Left kidney (tissue), 8 donors: ENCODE data around the gene CWC15. TPM values are rescaled to one million over a fixed set of nuclear protein-coding genes. Genes with fewer than 3 reads are reported as not detected.
"Not testable (repeated sequence)": the region's sequence is repeated elsewhere in the genome, so short reads cannot be mapped to it uniquely, and the experiment has no call there.

Source experiments
- DNase-seq: peaks from one replicate; pipeline ENCODE4 v3.0.0-alpha.2; 2013
- long read RNA-seq, 8 donors: transcript quantifications; one replicate each; lab custom pipeline, GENCODE V29; 2026
- polyA plus RNA-seq: library from polyadenylated mRNA; unstranded; fragments of 120-200 nt; gene quantifications from one replicate; pipeline ENCODE4 v1.2.1, GENCODE V29; 2013; ENCODE audit not compliant: insufficient read length

The CWC15 gene
- 114 TPM for polyA plus RNA-seq
- long read RNA-seq, donor 1, transcript CWC15-205 (3 exons, 559 nt), result minor isoform, 5 of 89 reads
- long read RNA-seq, donor 1, transcript CWC15-202 (4 exons, 905 nt), result minor isoform, 6 of 89 reads
- long read RNA-seq, donor 1, transcript CWC15-201 (7 exons, 1,576 nt), result major isoform, 40 of 89 reads
- long read RNA-seq, donor 1, partial matches to known transcripts, result 36 of 89 reads
- long read RNA-seq, donor 1, other reads (novel, unspliced or antisense), result 0 of 89 reads
- long read RNA-seq, donor 2, transcript CWC15-201 (7 exons, 1,576 nt), result major isoform, 35 of 67 reads
- long read RNA-seq, donor 2, transcript CWC15-202 (4 exons, 905 nt), result minor isoform, 6 of 67 reads
- long read RNA-seq, donor 2, transcript CWC15-205 (3 exons, 559 nt), result minor isoform, 6 of 67 reads
- long read RNA-seq, donor 2, partial matches to known transcripts, result 19 of 67 reads
- long read RNA-seq, donor 2, other reads (novel, unspliced or antisense), result 0 of 67 reads
- long read RNA-seq, donor 3, transcript CWC15-202 (4 exons, 905 nt), result minor isoform, 5 of 63 reads
- long read RNA-seq, donor 3, transcript CWC15-201 (7 exons, 1,576 nt), result major isoform, 32 of 63 reads
- long read RNA-seq, donor 3, partial matches to known transcripts, result 24 of 63 reads
- long read RNA-seq, donor 3, other reads (novel, unspliced or antisense), result 0 of 63 reads
- long read RNA-seq, donor 4, partial matches to known transcripts, result 0 of 6 reads
- long read RNA-seq, donor 4, other reads (novel, unspliced or antisense), result 0 of 6 reads
- long read RNA-seq, donor 5, transcript CWC15-201 (7 exons, 1,576 nt), result major isoform, 94 of 157 reads
- long read RNA-seq, donor 5, transcript CWC15-202 (4 exons, 905 nt), result minor isoform, 8 of 157 reads
- long read RNA-seq, donor 5, transcript CWC15-205 (3 exons, 559 nt), result minor isoform, 15 of 157 reads
- long read RNA-seq, donor 5, partial matches to known transcripts, result 38 of 157 reads
- long read RNA-seq, donor 5, other reads (novel, unspliced or antisense), result 0 of 157 reads
- long read RNA-seq, donor 6, transcript CWC15-205 (3 exons, 559 nt), result minor isoform, 7 of 100 reads
- long read RNA-seq, donor 6, transcript CWC15-201 (7 exons, 1,576 nt), result major isoform, 55 of 100 reads
- long read RNA-seq, donor 6, transcript CWC15-202 (4 exons, 905 nt), result minor isoform, 8 of 100 reads
- long read RNA-seq, donor 6, partial matches to known transcripts, result 30 of 100 reads
- long read RNA-seq, donor 6, other reads (novel, unspliced or antisense), result 0 of 100 reads
- long read RNA-seq, donor 7, transcript CWC15-202 (4 exons, 905 nt), result minor isoform, 5 of 133 reads
- long read RNA-seq, donor 7, transcript CWC15-205 (3 exons, 559 nt), result minor isoform, 6 of 133 reads
- long read RNA-seq, donor 7, transcript CWC15-201 (7 exons, 1,576 nt), result major isoform, 54 of 133 reads
- long read RNA-seq, donor 7, partial matches to known transcripts, result 65 of 133 reads
- long read RNA-seq, donor 7, other reads (novel, unspliced or antisense), result 0 of 133 reads
- long read RNA-seq, donor 8, transcript CWC15-201 (7 exons, 1,576 nt), result major isoform, 14 of 29 reads
- long read RNA-seq, donor 8, partial matches to known transcripts, result 9 of 29 reads
- long read RNA-seq, donor 8, other reads (novel, unspliced or antisense), result 0 of 29 reads

DNA sequence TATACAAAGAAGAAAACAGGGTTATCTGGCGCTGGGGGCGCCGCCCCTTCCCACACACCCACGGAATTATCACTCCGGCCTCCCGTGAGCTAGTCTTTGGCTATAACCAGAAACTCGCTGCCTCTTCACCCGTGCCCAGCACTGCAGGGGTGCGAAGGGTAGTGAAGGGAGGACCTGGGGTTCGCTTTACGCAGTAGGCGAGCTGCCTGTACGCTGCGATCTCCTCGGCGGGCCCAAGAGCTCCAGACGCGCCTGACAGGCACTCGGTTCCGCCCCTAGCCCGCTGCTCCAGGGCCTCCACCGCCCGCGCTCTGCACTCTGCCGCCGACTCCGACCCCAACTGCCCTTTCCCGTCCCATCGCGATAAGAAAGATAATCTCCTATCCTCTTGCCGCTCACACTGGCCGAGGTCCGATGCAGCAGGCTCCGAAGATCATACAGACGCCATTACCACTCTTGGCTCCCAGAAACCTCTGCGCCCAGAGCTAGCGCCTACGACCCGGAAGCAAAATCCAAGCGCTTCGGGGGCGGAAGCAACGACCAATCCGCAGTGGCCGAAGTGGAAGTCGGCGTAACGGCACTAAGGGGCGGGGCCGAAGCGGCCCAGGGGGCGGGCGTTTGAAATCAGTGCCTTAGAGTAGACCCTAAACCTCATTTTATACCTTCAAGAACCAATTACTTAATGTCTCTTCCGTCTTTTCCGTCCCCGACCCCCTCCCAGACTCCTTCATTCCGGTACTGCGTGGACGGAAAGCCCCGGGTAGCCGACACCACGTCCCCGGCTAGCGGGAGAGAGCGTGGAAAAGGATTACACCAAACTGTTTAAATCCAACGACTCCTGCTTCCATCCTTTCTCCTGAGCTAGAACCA, at the start of gene CWC15, which contains the start of gene KDM4D:
Gene CWC15, minus strand, starts transcription at position 458 of the 870 bp plus-strand sequence. CDS start 1,371 bp downstream, outside the sequence.
Gene KDM4D, plus strand, starts transcription at position 611 of the 870 bp plus-strand sequence. CDS start 23,664 bp downstream, outside the sequence.
- DNase-seq, result peak; percentile 96

DNA sequence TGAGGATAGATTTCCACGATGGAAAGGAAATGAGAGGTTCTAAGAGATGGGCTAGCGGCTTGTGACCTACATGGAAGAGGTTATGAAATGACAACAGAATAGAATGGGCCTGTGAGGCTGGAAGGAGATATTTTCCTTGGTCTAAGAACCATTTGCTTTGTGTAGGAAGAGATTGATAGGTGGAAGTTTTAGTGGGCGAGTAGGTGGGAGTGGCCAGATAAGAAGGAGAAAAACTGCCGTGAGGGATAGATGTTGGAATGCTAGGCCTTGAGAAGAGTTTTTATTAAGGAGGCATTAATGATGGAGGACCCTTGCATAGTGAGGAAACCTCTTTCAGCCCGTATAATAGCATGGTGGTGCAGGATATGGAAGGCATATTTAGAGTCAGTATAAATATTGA, 48.1 kb upstream of the CWC15 start:
- not testable (repeated sequence) for DNase-seq

DNA sequence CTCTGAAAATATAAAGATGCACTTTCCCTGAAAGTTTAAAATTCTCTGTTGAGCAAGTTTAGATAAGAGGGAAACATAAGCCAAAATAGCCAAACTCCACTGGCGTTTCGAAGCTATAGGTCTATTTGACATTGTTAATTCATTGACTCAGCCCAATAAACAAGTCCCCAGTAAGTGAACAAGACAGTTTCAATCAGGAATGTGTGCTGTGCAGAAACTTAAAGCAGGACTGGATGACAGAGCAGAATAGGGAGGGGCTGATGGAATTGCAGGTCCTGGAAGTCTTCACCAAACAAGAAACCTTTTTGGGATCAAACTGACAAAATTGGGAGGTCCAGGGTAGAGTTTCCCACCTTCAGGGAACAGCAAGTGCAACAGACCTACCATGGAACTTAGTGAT, 42.8 kb upstream of the CWC15 start:
- DNase-seq, result no peak

DNA sequence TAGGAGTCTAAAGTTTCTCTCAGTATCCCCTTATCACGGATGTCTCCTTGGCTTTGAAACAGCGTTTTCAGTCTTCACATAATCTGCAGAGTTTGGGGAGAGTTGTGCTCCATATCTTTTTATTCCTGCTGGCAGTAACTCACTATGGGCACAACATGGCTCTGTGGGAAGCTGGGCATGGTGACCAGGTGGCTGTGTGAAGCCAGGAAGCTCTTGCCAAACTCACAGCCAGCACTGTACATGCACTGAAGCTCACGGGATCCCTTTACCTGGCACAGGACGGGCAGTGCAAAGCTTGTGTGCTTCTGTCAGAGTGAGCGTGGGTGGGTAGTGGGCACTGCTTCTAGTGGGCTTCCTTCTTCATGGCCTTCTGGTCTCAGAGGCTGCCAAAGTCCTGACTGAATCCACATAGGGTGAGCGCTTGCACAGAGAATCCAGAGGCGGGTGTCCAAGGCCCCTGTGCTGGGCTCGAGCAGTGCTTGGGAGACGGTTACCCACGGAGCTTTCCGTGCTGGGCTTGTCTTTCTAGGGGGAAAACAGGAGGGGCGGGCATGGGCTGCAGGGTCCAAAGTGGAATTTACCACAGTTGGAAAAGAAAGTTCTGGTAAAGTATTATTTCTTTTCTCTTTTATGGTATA, 40.9 kb upstream of the CWC15 start:
- DNase-seq, result no peak

DNA sequence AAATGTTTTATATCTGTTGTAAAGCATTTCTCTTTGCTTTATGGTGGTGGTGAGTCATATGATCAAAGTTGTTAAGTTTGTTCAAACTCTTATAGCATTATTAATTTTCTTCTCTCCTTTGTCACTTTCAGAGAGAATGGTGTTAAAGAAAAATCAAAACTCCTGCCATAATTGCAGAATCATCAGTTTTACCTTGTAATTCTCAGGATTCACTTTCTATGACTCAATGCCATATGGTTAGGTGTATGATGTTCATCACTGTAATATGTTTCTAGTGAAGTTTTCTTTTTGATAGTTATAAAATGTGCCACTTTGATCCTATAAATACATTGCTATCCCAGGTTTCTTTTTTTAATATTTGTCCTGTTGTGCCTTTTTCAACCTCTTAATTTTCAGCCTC, 38.0 kb upstream of the CWC15 start:
- no peak for DNase-seq

GRCh38 chr11:95005642-95006041, 32.3 kb upstream of the CWC15 start:
- no peak for DNase-seq

- DNase-seq, result no peak
These were observed 30.4 kb upstream of the CWC15 start for GRCh38 chr11:95003716-95004115.

GRCh38 chr11:94998285-94998684, 24.9 kb upstream of the CWC15 start:
- no peak for DNase-seq

- no peak for DNase-seq
These were observed 24.1 kb upstream of the CWC15 start for GRCh38 chr11:94997437-94997836.

DNA sequence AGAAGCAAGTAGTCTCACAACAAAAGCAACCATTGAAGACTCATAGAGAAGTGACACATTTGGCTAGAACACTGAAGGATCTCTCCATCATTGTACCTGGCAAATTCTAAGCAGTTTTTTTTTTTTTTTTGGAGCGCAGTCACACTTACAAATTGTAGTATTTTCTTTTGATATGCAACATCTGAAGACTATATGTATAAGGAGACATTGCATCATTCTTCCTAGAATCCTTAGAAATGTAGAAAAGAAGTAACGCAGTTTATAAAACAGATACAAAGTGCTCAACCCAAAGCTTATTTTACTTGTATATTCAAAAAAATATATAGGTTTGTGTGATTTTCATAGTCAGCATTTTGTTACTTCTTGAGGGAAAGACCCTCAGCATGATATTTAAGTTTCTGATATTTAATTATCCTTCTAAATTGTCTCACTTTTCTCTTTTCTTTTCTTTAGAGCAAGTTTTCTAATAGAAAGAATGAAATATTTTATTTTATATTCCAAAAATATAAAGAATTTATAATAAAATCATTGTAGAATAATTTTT, 20.1 kb upstream of the CWC15 start:
- no peak for DNase-seq

DNA sequence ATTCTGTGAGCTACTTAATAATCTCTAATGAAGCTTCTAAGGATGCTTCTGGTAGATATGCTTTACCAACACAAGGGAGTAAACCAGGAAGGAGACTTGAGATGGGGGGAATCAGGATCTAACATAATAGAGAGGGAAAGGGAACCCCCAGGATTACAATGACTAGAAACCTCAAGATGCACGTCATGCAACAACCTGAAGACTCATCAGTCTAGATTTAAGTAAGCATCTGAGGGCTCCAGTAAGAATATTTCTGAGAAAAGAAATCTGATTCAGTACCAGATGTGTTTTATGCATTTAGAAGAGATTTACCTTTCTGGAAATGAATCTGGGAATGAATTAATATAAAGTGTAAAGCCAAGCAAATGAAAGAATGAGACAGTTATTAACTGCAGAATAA, 15.4 kb upstream of the CWC15 start:
- DNase-seq, result no peak

GRCh38 chr11:94987378-94987777, 14.0 kb upstream of the CWC15 start:
- DNase-seq, result no peak

GRCh38 chr11:94975599-94975998, 2.2 kb upstream of the CWC15 start:
- DNase-seq, result no peak

GRCh38 chr11:94974178-94974577, 822 bp upstream of the CWC15 start:
- DNase-seq, result peak; percentile 3

GRCh38 chr11:94972700-94973098, 657 bp downstream of the CWC15 start:
- no peak for DNase-seq

DNA sequence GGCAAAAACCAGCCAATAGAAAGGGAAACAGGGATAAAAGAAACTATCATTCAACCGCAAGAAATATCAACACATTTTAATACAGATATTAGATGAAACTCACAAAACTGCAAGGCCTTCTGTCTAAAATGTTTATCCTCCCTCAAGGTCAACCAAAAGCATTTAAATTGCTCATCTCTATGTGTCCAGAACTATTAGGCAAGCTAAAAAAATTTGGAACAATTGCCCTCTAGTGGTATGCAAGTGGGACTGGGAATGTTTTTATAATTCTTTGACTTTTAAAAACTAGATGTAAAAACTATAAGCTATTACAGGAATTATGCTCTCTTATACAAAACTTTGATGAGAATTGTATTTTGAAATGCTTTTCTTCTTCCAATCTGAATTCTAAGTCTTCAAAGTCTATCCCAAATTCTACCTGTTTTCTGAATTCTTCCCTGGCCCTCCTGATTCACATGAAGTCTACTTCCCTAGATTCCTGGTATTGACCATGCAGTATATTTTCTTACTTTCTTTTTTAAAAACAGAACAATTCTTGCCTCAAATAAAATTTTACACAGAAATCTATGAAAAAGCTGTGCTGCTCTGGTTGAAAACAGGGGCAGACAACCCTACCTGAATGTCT, 4.9 kb downstream of the CWC15 start:
- peak; percentile 7 for DNase-seq

DNA sequence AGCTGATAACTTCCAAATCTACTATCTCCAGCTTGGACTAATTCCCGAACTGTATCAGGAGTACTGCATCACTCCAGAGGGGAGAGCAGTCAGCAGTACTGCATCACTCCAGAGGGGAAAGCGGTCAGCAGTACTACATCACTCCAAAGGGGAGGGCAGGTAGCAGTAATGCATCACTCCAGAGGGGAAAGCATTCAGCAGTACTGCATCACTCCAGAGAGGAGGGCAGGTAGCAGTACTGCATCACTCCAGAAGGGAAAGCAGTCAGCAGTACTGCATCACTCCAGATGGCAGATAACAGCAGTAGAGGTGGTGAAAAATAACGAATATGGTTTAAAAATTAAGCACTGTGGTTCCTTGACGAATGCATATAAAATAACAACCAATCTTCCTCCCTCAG, 8.4 kb downstream of the CWC15 start:
- DNase-seq, result no peak

- no peak for DNase-seq
These were observed 12.1 kb downstream of the CWC15 start for GRCh38 chr11:94961255-94961654.

GRCh38 chr11:94960488-94960887, 12.9 kb downstream of the CWC15 start:
- no peak for DNase-seq
